Gastroesophageal sphincter (tissue), 4 donors: ENCODE results near the gene PDGFA. TPM values are rescaled to one million over a fixed set of nuclear protein-coding genes. Genes with fewer than 3 reads are reported as not detected.

ENCODE experiments used
- ATAC-seq: fragments of 150-250 bp; one replicate; pipeline ENCODE4 v1.9.1; 2016; ENCODE audit warnings: mild to moderate bottlenecking, moderate library complexity
- H3K27ac ChIP-seq, 4 donors: fragments of 200-600 bp; sonication (generic) in 3 of 4; 1 replicate in 3 of 4; 2 replicates in 1 of 4; pipeline ENCODE4 v1.5.1; 2016 to 2019
- H3K27me3 ChIP-seq: fragments of 200-600 bp; sonication (generic); one replicate; pipeline ENCODE4 v1.5.1; 2019
- H3K36me3 ChIP-seq, 2 donors: fragments of 200-600 bp; sonication (generic); one replicate each; pipeline ENCODE4 v1.5.1; 2019; ENCODE audit warnings: control low read depth in 1 of 2
- H3K4me1 ChIP-seq, 3 donors: fragments of 200-600 bp; sonication (generic); 1 replicate in 2 of 3; 2 replicates in 1 of 3; pipeline ENCODE4 v1.5.1; 2016 to 2019; ENCODE audit warnings: control low read depth in 2 of 3
- H3K4me3 ChIP-seq, 2 donors: fragments of 200-600 bp; sonication (generic); one replicate each; pipeline ENCODE4 v1.5.1; 2019; ENCODE audit warnings: mild to moderate bottlenecking in 1 of 2, moderate library complexity in 1 of 2
- H3K9me3 ChIP-seq, 3 donors: fragments of 200-600 bp; sonication (generic); one replicate each; pipeline ENCODE4 v1.5.1; 2017 to 2019; ENCODE audit warnings: control low read depth in 2 of 3
- EP300 ChIP-seq: sonication (generic); formaldehyde crosslinking; IDR thresholded peaks from one replicate; pipeline ENCODE4 v1.6.1; 2017; ENCODE audit warnings: antibody characterized with exemption, mild to moderate bottlenecking
- POLR2A ChIP-seq, 2 donors: fragments of 450-650 bp; IDR thresholded peaks; one replicate each; pipeline ENCODE4 v1.6.1; 2017; ENCODE audit warnings: antibody characterized with exemption in 2 of 2, mild to moderate bottlenecking in 2 of 2, moderate library complexity in 1 of 2
- POLR2AphosphoS5 ChIP-seq: sonication (generic); formaldehyde crosslinking; IDR thresholded peaks from one replicate; pipeline ENCODE4 v1.6.1; 2017; ENCODE audit warnings: antibody characterized with exemption
- WGBS, 2 donors: methylation state at CpG; one replicate each; pipeline ENCODE4 v1.1.5; 2018; ENCODE audit warnings: low coverage in 1 of 2; 5-methylcytosine and 5-hydroxymethylcytosine counted together
- total RNA-seq, 4 donors: library from RNA; depleted of rRNA; stranded (reverse); fragments of >200 nt; gene quantifications; one replicate each; pipeline ENCODE4 v1.1.0, GENCODE V29; 2016
- TF ChIP-seq, protein P1 (sequence below), 4 experiments: fragments of 200-600 bp in 2 of 4; fragments of 450-650 bp in 2 of 4; sonication (generic) in 1 of 4; IDR thresholded peaks; one replicate each; pipeline ENCODE4 v1.5.1; 2017 to 2019; ENCODE audit warnings: antibody characterized with exemption in 4 of 4, mild to moderate bottlenecking in 2 of 4, moderate library complexity in 2 of 4

PDGFA gene
- total RNA-seq, 4 donors from 2014 or later = 66.0 to 162 (median 120) TPM

DNA sequence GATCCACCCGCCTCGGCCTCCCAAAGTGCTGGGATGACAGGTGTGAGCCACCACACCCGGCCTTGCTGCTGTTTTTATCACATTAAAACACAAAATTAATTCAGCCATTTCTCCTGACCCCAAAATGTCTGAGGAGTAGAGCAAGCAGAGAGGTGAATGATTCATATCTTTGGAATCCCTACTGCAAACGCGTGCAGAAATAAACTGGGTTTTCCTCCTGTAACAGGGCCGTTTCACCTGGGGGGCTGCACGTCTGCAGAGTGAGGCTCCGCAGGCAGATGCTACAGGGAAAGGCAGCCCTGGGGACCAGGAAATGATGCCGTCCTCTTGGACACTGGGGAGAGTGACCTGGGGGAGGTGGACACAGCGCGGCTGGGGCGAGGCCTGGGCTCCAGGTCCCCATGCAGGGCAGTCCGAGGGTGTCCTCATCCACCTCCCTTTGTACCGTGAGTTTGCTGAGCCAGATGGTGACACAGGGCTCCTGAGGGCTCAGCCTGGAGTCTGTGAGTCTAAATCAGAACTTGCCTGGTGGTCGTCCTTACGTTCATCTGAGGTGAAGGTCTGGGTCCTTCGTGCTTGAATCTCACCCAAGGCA is 41.9 kb downstream of the PDGFA start:
- no peak overlapping the region for H3K27ac ChIP-seq
- TF ChIP-seq POLR2A (IDR thresholded peaks at IDR 0.05) (no peak), EP300 (no peak), POLR2AphosphoS5 (no peak)
- TF ChIP-seq, protein P1, sequence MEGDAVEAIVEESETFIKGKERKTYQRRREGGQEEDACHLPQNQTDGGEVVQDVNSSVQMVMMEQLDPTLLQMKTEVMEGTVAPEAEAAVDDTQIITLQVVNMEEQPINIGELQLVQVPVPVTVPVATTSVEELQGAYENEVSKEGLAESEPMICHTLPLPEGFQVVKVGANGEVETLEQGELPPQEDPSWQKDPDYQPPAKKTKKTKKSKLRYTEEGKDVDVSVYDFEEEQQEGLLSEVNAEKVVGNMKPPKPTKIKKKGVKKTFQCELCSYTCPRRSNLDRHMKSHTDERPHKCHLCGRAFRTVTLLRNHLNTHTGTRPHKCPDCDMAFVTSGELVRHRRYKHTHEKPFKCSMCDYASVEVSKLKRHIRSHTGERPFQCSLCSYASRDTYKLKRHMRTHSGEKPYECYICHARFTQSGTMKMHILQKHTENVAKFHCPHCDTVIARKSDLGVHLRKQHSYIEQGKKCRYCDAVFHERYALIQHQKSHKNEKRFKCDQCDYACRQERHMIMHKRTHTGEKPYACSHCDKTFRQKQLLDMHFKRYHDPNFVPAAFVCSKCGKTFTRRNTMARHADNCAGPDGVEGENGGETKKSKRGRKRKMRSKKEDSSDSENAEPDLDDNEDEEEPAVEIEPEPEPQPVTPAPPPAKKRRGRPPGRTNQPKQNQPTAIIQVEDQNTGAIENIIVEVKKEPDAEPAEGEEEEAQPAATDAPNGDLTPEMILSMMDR (IDR thresholded peaks at IDR 0.05) = no peak
- H3K27me3 ChIP-seq = peaks cover 25% of the 10 kb centered on the region
- no peak overlapping the region for H3K4me3 ChIP-seq
- ATAC-seq = no peak
- WGBS, 2 donors = 63% methylated on average over 8 of the region's 17 CpGs; no CpG with 5 or more reads in 1 of the 2 donors
- H3K36me3 ChIP-seq = no peaks in the 10 kb centered on the region
- peaks cover 0 to 11% (median 0%) of the 10 kb centered on the region in 3 donors for H3K9me3 ChIP-seq
- H3K4me1 ChIP-seq = peaks cover 0 to 4% (median 0%) of the 10 kb centered on the region in 3 donors

DNA sequence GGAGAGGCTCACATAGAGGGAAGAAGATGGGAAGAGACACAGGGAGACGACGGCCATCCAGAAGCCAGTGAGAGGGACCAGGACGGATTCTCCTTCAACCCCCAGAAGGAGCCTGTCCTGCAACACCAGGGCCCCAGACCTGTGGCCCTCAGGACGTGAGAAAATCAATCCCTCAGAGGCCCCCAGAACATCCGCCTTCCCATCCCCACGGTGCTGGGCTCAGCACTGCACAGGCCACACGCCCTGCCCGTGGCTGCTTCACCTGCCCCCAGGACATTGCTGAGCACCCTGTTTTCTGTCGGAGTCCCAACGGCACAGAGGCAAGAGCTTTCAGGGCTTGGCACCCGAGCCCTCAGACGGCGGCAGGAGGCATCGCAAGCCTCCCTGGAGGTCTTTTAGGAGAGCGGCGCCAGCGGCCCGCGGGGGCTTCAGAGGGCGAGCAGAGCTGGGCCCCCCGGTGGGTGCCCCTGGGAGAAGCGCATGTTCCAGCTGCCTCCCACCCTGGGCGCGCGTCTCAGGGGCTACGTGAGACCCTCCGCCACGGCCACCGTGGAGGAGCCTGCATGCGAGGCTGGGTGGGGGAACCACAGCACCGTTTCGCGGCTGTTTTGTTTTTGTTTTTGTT is 42.8 kb downstream of the PDGFA start:
- no peaks in the 10 kb centered on the region for H3K36me3 ChIP-seq
- 78 to 96% methylated on average over 8 to 11 of the region's 33 CpGs for WGBS, 2 donors
- ATAC-seq = no peak
- no peak for TF ChIP-seq EP300
- TF ChIP-seq, protein P1 (IDR thresholded peaks at IDR 0.05) = no peak
- no peak for TF ChIP-seq POLR2A (IDR thresholded peaks at IDR 0.05)
- TF ChIP-seq POLR2AphosphoS5 = no peak
- H3K4me1 ChIP-seq = peaks cover 0 to 11% (median 2%) of the 10 kb centered on the region in 3 donors
- no peak overlapping the region for H3K4me3 ChIP-seq
- peaks cover 0 to 11% (median 0%) of the 10 kb centered on the region in 3 donors for H3K9me3 ChIP-seq
- H3K27me3 ChIP-seq = peaks cover 18% of the 10 kb centered on the region
- H3K27ac ChIP-seq = no peak overlapping the region

DNA sequence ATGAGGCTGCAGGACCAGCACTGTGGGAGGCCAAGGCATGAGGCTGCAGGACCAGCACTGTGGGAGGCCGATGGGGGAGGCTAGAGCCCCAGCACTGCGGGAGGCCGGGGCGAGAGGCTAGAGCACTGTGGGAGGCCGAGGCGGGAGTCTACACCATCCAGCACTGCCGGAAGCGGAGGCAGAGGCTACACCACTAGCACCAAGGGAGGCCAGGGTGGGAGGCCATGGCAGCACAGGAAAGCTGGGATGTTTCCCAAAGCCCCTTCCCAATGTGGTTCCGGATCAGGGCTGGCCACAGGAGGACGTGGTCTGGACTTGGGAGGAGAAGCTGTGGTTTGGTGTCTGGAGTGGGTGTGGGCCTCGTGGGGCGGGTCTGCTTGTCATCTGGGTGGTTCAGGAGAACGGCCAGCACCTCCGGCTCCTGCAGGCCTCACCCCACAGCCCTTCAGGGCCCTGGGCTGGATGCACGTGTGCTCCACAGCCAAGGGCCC is 43.6 kb downstream of the PDGFA start:
- H3K4me3 ChIP-seq = no peak overlapping the region
- peaks cover 14% of the 10 kb centered on the region for H3K27me3 ChIP-seq
- H3K36me3 ChIP-seq = no peaks in the 10 kb centered on the region
- ATAC-seq = no peak
- peaks cover 0 to 11% (median 0%) of the 10 kb centered on the region in 3 donors for H3K9me3 ChIP-seq
- no peak overlapping the region for H3K27ac ChIP-seq
- no peak for TF ChIP-seq EP300
- no peak for TF ChIP-seq POLR2A (IDR thresholded peaks at IDR 0.05)
- TF ChIP-seq, protein P1 (IDR thresholded peaks at IDR 0.05) = no peak
- TF ChIP-seq POLR2AphosphoS5 = no peak
- 95% methylated on average over 4 of the region's 15 CpGs; no CpG with 5 or more reads in 1 of the 2 donors for WGBS, 2 donors
- peaks cover 0 to 19% (median 4%) of the 10 kb centered on the region in 3 donors for H3K4me1 ChIP-seq

DNA sequence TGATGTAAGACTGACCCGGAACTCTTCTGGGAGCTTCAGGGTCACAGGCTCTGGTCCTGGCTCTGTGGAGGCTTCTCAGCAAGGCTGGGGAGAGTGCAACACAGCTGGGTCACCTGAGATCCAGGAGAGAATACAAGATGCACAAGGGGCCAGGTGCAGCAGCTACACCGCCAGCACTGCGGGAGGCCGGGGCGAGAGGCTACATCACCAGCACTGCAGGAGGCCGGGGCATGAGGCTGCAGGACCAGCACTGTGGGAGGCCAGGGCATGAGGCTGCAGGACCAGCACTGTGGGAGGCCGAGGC is 44.3 kb downstream of the PDGFA start:
- no CpG with 5 or more reads among the region's 7 CpGs for WGBS, 2 donors
- no peak for TF ChIP-seq POLR2AphosphoS5
- no peak for TF ChIP-seq EP300
- TF ChIP-seq, protein P1 (IDR thresholded peaks at IDR 0.05) = no peak
- TF ChIP-seq POLR2A (IDR thresholded peaks at IDR 0.05) = no peak
- ATAC-seq = no peak

More for the DNA sequence above, 44.3 kb downstream of the PDGFA start:
- Histone ChIP-seq H3K36me3 (no peaks in the 10 kb centered on the region), H3K4me3 (no peak overlapping the region), H3K9me3 (peaks cover 0 to 11% (median 0%) of the 10 kb centered on the region in 3 donors), H3K27me3 (peaks cover 9% of the 10 kb centered on the region), H3K27ac (no peak overlapping the region), H3K4me1 (peaks cover 0 to 19% (median 4%) of the 10 kb centered on the region in 3 donors)
